K562 (cell line): ENCODE data around the gene PAF1. TPM values are rescaled to one million over a fixed set of nuclear protein-coding genes. Genes with fewer than 3 reads are reported as not detected.

Experiments used
- CHAMP1 ChIP-seq: fragments of 450-650 bp; IDR thresholded peaks from 2 replicates; pipeline ENCODE4 v1.6.1; 2016; ENCODE audit warnings: mild to moderate bottlenecking
- JUNB ChIP-seq: fragments of 450-650 bp; formaldehyde crosslinking; conservative IDR thresholded peaks from 2 replicates; pipeline ENCODE4 v1.4.0; 2020; ENCODE audit warnings: mild to moderate bottlenecking
- KAT7 ChIP-seq: sonication (generic); formaldehyde crosslinking; IDR thresholded peaks from 2 replicates; pipeline ENCODE4 v1.8.0; 2022; ENCODE audit warnings: missing genetic modification reagents, mild to moderate bottlenecking, borderline replicate concordance
- KDM1A ChIP-seq, 2 experiments: fragments of 450-650 bp; IDR thresholded peaks; 2 replicates each; pipeline ENCODE4 v1.6.1; 2016; ENCODE audit warnings: mild to moderate bottlenecking in 2 of 2
- KLF16 ChIP-seq: IDR thresholded peaks from 2 replicates; pipeline ENCODE4 v1.6.1; 2016; ENCODE audit warnings: antibody characterized with exemption
- RAD51 ChIP-seq: fragments of 450-650 bp; IDR thresholded peaks from 2 replicates; pipeline ENCODE4 v1.7.1; 2016; ENCODE audit warnings: low read depth, mild to moderate bottlenecking, borderline replicate concordance
- RBM17 ChIP-seq: fragments of 200-400 bp; formaldehyde crosslinking; IDR thresholded peaks from 2 replicates; pipeline ENCODE4 v1.6.1; 2017; ENCODE audit warnings: low read depth, mild to moderate bottlenecking, low read length, borderline replicate concordance
- SIN3A ChIP-seq, 2 experiments: fragments of 150-350 bp in 1 of 2; IDR thresholded peaks; 2 replicates each; pipeline ENCODE4 v1.6.1; 2011 to 2016; ENCODE audit warnings: borderline replicate concordance in 2 of 2, low read depth in 2 of 2, low read length in 2 of 2, mild to moderate bottlenecking in 2 of 2, moderate library complexity in 2 of 2; ENCODE audit not compliant: control insufficient read depth in 1 of 2
- SMARCE1 ChIP-seq: fragments of 450-650 bp; IDR thresholded peaks from 2 replicates; pipeline ENCODE4 v1.7.1; 2016; ENCODE audit warnings: mild to moderate bottlenecking
- STAG1 ChIP-seq: sonication (generic); formaldehyde crosslinking; IDR thresholded peaks from 2 replicates; pipeline ENCODE4 v1.5.0; 2020; ENCODE audit warnings: missing genetic modification reagents, borderline replicate concordance
- TBL1XR1 ChIP-seq, 2 experiments: IDR thresholded peaks; 2 replicates each; pipeline ENCODE4 v1.6.1; 2012; ENCODE audit warnings: improper control_type of control experiment in 2 of 2, low read length in 2 of 2, mild to moderate bottlenecking in 1 of 2
- TEAD1 ChIP-seq, 2 experiments: fragments of 450-650 bp in 1 of 2; sonication (generic) in 1 of 2; formaldehyde crosslinking; IDR thresholded peaks; 2 replicates each; pipeline versions ENCODE4 v1.4.0 to v1.8.0; 2020 to 2022; ENCODE audit warnings: mild to moderate bottlenecking in 2 of 2, missing genetic modification reagents in 1 of 2
- ZNF584 ChIP-seq: fragments of 200-800 bp; sonication (Bioruptor generic); IDR thresholded peaks from 2 replicates; pipeline ENCODE4 v1.6.1; 2016; ENCODE audit warnings: low read depth, mild to moderate bottlenecking, missing genetic modification characterization, missing compliant biosample characterization
- ZNF668 ChIP-seq: fragments of 250-450 bp; sonication (Bioruptor Pico); IDR thresholded peaks from 2 replicates; pipeline ENCODE4 v1.8.0; 2022; ENCODE audit warnings: mild to moderate bottlenecking, inconsistent platforms
- polyA plus RNA-seq, 8 experiments: library from polyadenylated mRNA; depleted of rRNA in 4 of 8; stranded (reverse) in 5 of 8; unstranded in 3 of 8; fragments of >200 nt; fragmentation: Nextera tagmentation in 2 of 8; fragmentation: Illumina TruSeq in 1 of 8; extraction: Ambion mirVana in 2 of 8; extraction: Trizol in 1 of 8; gene quantifications; 2 replicates each; pipeline versions ENCODE4 v1.2.1 to v1.2.3, GENCODE V29; 2011 to 2014; ENCODE audit warnings: inconsistent platforms in 1 of 8, missing spikeins in 1 of 8
- total RNA-seq, 7 experiments: library from RNA; depleted of rRNA in 6 of 7; stranded (reverse); fragments of >200 nt in 6 of 7; fragmentation: Illumina TruSeq in 2 of 7; extraction: Trizol in 2 of 7; gene quantifications; 2 replicates each; pipeline versions ENCODE4 v1.2.1 to v1.2.3, GENCODE V29; 2011 to 2021; ENCODE audit warnings: low replicate concordance in 1 of 7
- TF ChIP-seq, protein P1 (sequence below): fragments of 250-450 bp; sonication (Bioruptor Pico); IDR thresholded peaks from 2 replicates; pipeline ENCODE4 v1.8.0; 2021; ENCODE audit warnings: moderate library complexity, mild to moderate bottlenecking, inconsistent platforms
- TF ChIP-seq, protein P2 (sequence below): fragments of 150-350 bp; IDR thresholded peaks from 2 replicates; pipeline ENCODE4 v1.6.1; 2014; ENCODE audit warnings: low read depth, mild to moderate bottlenecking, low read length, borderline replicate concordance
- TF ChIP-seq, protein P3 (sequence below): fragments of 200-800 bp; sonication (Bioruptor generic); IDR thresholded peaks from 2 replicates; pipeline ENCODE4 v1.6.1; 2017; ENCODE audit warnings: missing genetic modification characterization, missing compliant biosample characterization

PAF1 gene
- total and polyA plus RNA-seq, 9 of the 15 experiments (the other 6 are each of a cell fraction or from before 2014, with no cell fraction given): 1.5 to 45.0 (median 33.8) TPM

DNA sequence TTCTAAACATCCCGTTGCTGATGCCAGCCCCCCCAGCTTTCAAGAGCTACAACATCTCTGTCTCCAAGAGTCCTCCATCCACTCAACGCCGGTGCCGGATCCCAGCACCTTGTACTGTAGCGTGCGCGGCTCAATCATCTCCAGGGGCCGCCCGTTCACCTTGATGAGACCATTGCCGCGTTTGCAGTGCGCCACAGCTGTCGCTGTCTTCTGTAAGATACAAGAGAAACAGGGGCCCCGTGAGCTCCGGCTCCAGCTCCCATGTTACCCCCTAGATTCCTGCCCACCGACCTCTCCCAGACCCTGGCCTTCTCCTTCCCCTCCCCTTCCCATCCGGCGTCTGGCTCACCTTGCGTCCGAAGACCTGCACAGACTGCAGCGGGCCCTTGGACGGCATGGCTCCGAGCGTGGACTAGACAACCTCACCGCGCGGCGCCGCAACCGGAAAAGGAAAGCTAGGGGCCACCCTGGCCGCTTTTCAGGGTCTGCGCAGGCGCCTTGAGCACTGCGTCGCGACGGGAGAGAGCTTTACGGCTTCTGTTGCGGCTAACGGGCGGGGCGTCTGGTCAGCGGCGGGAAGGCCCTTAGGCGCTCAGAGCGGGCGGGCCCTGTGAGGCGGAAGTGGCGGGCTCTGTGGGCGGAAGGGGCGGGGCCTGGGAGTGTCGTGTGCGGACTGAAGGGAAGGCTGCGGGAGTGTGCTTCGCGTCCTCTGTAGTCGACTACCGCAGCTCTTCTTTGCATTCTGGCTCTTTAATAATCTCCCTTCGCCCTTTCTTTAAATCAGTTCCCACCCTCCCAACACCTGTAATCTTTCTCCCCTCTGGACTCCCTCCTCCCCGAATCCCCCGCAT lies 44.8 kb upstream of the PAF1 start, which contains the start of gene RPS16 (continued):
- TF ChIP-seq, protein P1, sequence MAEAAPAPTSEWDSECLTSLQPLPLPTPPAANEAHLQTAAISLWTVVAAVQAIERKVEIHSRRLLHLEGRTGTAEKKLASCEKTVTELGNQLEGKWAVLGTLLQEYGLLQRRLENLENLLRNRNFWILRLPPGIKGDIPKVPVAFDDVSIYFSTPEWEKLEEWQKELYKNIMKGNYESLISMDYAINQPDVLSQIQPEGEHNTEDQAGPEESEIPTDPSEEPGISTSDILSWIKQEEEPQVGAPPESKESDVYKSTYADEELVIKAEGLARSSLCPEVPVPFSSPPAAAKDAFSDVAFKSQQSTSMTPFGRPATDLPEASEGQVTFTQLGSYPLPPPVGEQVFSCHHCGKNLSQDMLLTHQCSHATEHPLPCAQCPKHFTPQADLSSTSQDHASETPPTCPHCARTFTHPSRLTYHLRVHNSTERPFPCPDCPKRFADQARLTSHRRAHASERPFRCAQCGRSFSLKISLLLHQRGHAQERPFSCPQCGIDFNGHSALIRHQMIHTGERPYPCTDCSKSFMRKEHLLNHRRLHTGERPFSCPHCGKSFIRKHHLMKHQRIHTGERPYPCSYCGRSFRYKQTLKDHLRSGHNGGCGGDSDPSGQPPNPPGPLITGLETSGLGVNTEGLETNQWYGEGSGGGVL (CRISPR knock-in tag): no peak
- no peak for TF ChIP-seq ZNF668 (CRISPR knock-in tag)
- no peak for TF ChIP-seq CHAMP1
- TF ChIP-seq TBL1XR1 (IDR thresholded peaks at IDR 0.05; ENCODE audit: low read length in 2 of 2): peak in 1 of 2 experiments; percentile 78; a peak in 1 of 4 replicates
- TF ChIP-seq SIN3A (IDR thresholded peaks at IDR 0.05; ENCODE audit: borderline replicate concordance in 2 of 2, control insufficient read depth in 1 of 2, low read depth in 2 of 2, low read length in 2 of 2): peak in 1 of 2 experiments; percentile 93
- no peak for TF ChIP-seq KDM1A (IDR thresholded peaks at IDR 0.05)
- no peak for TF ChIP-seq JUNB
- no peak for TF ChIP-seq RAD51
- TF ChIP-seq SMARCE1: no peak
- TF ChIP-seq, protein P2, sequence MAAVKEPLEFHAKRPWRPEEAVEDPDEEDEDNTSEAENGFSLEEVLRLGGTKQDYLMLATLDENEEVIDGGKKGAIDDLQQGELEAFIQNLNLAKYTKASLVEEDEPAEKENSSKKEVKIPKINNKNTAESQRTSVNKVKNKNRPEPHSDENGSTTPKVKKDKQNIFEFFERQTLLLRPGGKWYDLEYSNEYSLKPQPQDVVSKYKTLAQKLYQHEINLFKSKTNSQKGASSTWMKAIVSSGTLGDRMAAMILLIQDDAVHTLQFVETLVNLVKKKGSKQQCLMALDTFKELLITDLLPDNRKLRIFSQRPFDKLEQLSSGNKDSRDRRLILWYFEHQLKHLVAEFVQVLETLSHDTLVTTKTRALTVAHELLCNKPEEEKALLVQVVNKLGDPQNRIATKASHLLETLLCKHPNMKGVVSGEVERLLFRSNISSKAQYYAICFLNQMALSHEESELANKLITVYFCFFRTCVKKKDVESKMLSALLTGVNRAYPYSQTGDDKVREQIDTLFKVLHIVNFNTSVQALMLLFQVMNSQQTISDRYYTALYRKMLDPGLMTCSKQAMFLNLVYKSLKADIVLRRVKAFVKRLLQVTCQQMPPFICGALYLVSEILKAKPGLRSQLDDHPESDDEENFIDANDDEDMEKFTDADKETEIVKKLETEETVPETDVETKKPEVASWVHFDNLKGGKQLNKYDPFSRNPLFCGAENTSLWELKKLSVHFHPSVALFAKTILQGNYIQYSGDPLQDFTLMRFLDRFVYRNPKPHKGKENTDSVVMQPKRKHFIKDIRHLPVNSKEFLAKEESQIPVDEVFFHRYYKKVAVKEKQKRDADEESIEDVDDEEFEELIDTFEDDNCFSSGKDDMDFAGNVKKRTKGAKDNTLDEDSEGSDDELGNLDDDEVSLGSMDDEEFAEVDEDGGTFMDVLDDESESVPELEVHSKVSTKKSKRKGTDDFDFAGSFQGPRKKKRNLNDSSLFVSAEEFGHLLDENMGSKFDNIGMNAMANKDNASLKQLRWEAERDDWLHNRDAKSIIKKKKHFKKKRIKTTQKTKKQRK: no peak
- TF ChIP-seq RBM17: no peak
- TF ChIP-seq KAT7 (CRISPR knock-in tag): peak; percentile 31
- TF ChIP-seq STAG1 (CRISPR knock-in tag): no peak
- no peak; a peak in 2 of 4 replicates for TF ChIP-seq TEAD1 (CRISPR knock-in tag; IDR thresholded peaks at IDR 0.05)
- no peak for TF ChIP-seq ZNF584 (CRISPR knock-in tag)
- TF ChIP-seq KLF16: no peak
- TF ChIP-seq, protein P3, sequence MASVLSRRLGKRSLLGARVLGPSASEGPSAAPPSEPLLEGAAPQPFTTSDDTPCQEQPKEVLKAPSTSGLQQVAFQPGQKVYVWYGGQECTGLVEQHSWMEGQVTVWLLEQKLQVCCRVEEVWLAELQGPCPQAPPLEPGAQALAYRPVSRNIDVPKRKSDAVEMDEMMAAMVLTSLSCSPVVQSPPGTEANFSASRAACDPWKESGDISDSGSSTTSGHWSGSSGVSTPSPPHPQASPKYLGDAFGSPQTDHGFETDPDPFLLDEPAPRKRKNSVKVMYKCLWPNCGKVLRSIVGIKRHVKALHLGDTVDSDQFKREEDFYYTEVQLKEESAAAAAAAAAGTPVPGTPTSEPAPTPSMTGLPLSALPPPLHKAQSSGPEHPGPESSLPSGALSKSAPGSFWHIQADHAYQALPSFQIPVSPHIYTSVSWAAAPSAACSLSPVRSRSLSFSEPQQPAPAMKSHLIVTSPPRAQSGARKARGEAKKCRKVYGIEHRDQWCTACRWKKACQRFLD (CRISPR knock-in tag): peak; percentile 76
